B cell (primary cell): ENCODE results near the gene ARHGAP42. TPM values are rescaled to one million over a fixed set of nuclear protein-coding genes. Genes with fewer than 3 reads are reported as not detected.

Source experiments
- ATAC-seq: fragments of 200-7000 bp; cut with Tn5 transposase; one replicate; pipeline ENCODE4 v1.10.0; 2021; ENCODE audit warnings: low read depth, mild to moderate bottlenecking, moderate number of reproducible peaks, moderate library complexity
- CTCF ChIA-PET: fragments of 350-600 bp; sonication (Branson Sonifier 250); formaldehyde crosslinking; loops from one replicate; lab custom pipeline; 2021; ENCODE audit warnings: antibody characterized with exemption, inconsistent platforms; lab: Charles Lee
- POLR2A ChIA-PET: fragments of 350-600 bp; sonication (Branson Sonifier 250); formaldehyde crosslinking; loops from one replicate; lab custom pipeline; 2021; ENCODE audit warnings: antibody characterized with exemption; lab: Charles Lee
- DNase-seq: peaks from one replicate; pipeline ENCODE4 v3.0.0; 2013
- H2AFZ ChIP-seq: 2 replicates; pipeline ENCODE4 v1.6.1; 2012; ENCODE audit warnings: mild to moderate bottlenecking, low read depth, low read length; ENCODE audit not compliant: insufficient read depth, poor library complexity, severe bottlenecking
- H3K27ac ChIP-seq, 2 donors: 1 replicate in 1 of 2; 2 replicates in 1 of 2; pipeline ENCODE4 v1.5.1; 2012 to 2013; ENCODE audit warnings: low read length in 2 of 2, mild to moderate bottlenecking in 2 of 2, moderate library complexity in 1 of 2
- H3K27me3 ChIP-seq, 4 experiments: fragments of 200-600 bp in 1 of 4; sonication (generic) in 1 of 4; replicated peaks in 1 of 4; 1 replicate in 2 of 4; 2 replicates in 2 of 4; pipeline versions ENCODE4 v1.6.1 to v1.7.0; 2013 to 2016; ENCODE audit warnings: low read length in 3 of 4, mild to moderate bottlenecking in 2 of 4, mixed read lengths in 1 of 4, moderate library complexity in 1 of 4; ENCODE audit not compliant: insufficient read depth in 4 of 4, control insufficient read depth in 3 of 4; ENCODE audit errors: control extremely low read depth in 1 of 4
- H3K36me3 ChIP-seq, 2 experiments: replicated peaks in 1 of 2; 1 replicate in 1 of 2; 2 replicates in 1 of 2; pipeline versions ENCODE4 v1.6.1 to v1.7.1; 2013; ENCODE audit warnings: low read length in 1 of 2; ENCODE audit not compliant: insufficient read depth in 2 of 2, control insufficient read depth in 1 of 2; ENCODE audit errors: control extremely low read depth in 1 of 2, extremely low read depth in 1 of 2
- H3K4me1 ChIP-seq, 2 donors: fragments of 200-600 bp in 1 of 2; sonication (generic) in 1 of 2; 1 replicate in 1 of 2; 2 replicates in 1 of 2; pipeline versions ENCODE4 v1.5.1 to v1.6.1; 2013 to 2017; ENCODE audit warnings: low read length in 2 of 2; ENCODE audit not compliant: control insufficient read depth in 2 of 2, insufficient read depth in 2 of 2
- H3K4me2 ChIP-seq: replicated peaks from 2 replicates; pipeline ENCODE3; 2012; ENCODE audit warnings: mild to moderate bottlenecking, low read depth, low read length; ENCODE audit not compliant: poor library complexity, severe bottlenecking
- H3K4me3 ChIP-seq, 5 experiments: fragments of 200-600 bp in 1 of 5; sonication (generic) in 1 of 5; 1 replicate in 3 of 5; 2 replicates in 2 of 5; pipeline versions ENCODE4 v1.5.1 to v1.7.0; 2011 to 2016; ENCODE audit warnings: low read length in 4 of 5, mild to moderate bottlenecking in 4 of 5, low read depth in 2 of 5, control low read depth in 1 of 5, moderate library complexity in 1 of 5; ENCODE audit not compliant: insufficient read depth in 1 of 5; ENCODE audit errors: control extremely low read depth in 1 of 5, extremely low read depth in 1 of 5
- H3K79me2 ChIP-seq: fragments of 200-600 bp; sonication (generic); one replicate; pipeline ENCODE4 v1.6.0; 2016; ENCODE audit warnings: low read length; ENCODE audit not compliant: control insufficient read depth, insufficient read depth
- H3K9ac ChIP-seq: fragments of 200-600 bp; sonication (generic); 2 replicates; pipeline ENCODE4 v1.6.1; 2017; ENCODE audit warnings: mild to moderate bottlenecking, low read length, moderate library complexity
- H3K9me3 ChIP-seq, 3 donors: one replicate each; pipeline versions ENCODE4 v1.6.1 to v1.7.1; 2013; ENCODE audit warnings: low read length in 2 of 3; ENCODE audit not compliant: control insufficient read depth in 2 of 3, insufficient read depth in 1 of 3; ENCODE audit errors: control extremely low read depth in 1 of 3
- H4K20me1 ChIP-seq: 2 replicates; pipeline ENCODE4 v1.6.0; 2012; ENCODE audit warnings: mild to moderate bottlenecking, low read length; ENCODE audit not compliant: insufficient read depth, control insufficient read depth, poor library complexity, severe bottlenecking
- H3K27ac Mint-ChIP-seq: one replicate; pipeline ENCODE4 v1.8.0; 2021; ENCODE audit warnings: mixed read lengths
- H3K27me3 Mint-ChIP-seq: one replicate; pipeline ENCODE4 v1.8.0; 2021; ENCODE audit warnings: mixed read lengths
- H3K4me1 Mint-ChIP-seq: one replicate; pipeline ENCODE4 v1.8.0; 2021; ENCODE audit warnings: mixed read lengths
- H3K4me3 Mint-ChIP-seq: one replicate; pipeline ENCODE4 v1.8.0; 2021; ENCODE audit warnings: mixed read lengths
- H3K9me3 Mint-ChIP-seq: one replicate; pipeline ENCODE4 v1.8.0; 2022; ENCODE audit warnings: mixed read lengths; ENCODE audit not compliant: insufficient read depth
- CTCF ChIP-seq: fragments of 200-600 bp; IDR thresholded peaks from one replicate; pipeline ENCODE4 v1.8.0; 2022; ENCODE audit warnings: antibody characterized with exemption, mild to moderate bottlenecking
- EZH2 ChIP-seq: IDR thresholded peaks from 2 replicates; pipeline ENCODE4 v1.6.1; 2012; ENCODE audit warnings: borderline replicate concordance, low read depth, mild to moderate bottlenecking, moderate library complexity, low read length; ENCODE audit not compliant: insufficient read depth, poor library complexity, severe bottlenecking
- WGBS: methylation state at CpG from one replicate; pipeline ENCODE4 v1.1.5; 2013; ENCODE audit warnings: missing lambda C conversion rate; ENCODE audit not compliant: insufficient coverage; 5-methylcytosine and 5-hydroxymethylcytosine counted together
- intact Hi-C: fragments of 100-400 bp; cut with micrococcal nuclease; formaldehyde crosslinking; loops from one replicate; pipeline ENCODE4 v1.10.0; 2022
- polyA plus RNA-seq: library from polyadenylated mRNA; depleted of rRNA; stranded (reverse); fragments of >200 nt; gene quantifications from 2 replicates; pipeline ENCODE4 v1.2.3, GENCODE V29; 2012
- total RNA-seq, 2 donors: library from RNA; stranded (reverse); fragments of 120-200 nt in 1 of 2; gene quantifications; 1 replicate in 1 of 2; 2 replicates in 1 of 2; pipeline versions ENCODE4 v1.2.3 to v1.2.4, GENCODE V29; 2013 to 2022

The ARHGAP42 gene
- total and polyA plus RNA-seq, 2 donors (not counting 1 experiment from before 2014, with no cell fraction given) = 3.8 to 4.9 TPM

- Mint-ChIP-seq H3K27ac (no peak overlapping the region), H3K4me3 (no peak overlapping the region), H3K9me3 (no peaks in the 10 kb centered on the region), H3K27me3 (no peaks in the 10 kb centered on the region), H3K4me1 (peaks cover 20% of the 10 kb centered on the region)
- Histone ChIP-seq H3K9ac (no peak overlapping the region), H4K20me1 (no peaks in the 10 kb centered on the region), H3K4me1 (peaks cover 13 to 16% of the 10 kb centered on the region in 2 donors), H3K36me3 (no peaks in the 10 kb centered on the region), H3K9me3 (no peaks in the 10 kb centered on the region), H3K27ac (no peak overlapping the region), H3K79me2 (peaks cover 45% of the 10 kb centered on the region), H2AFZ (no peak overlapping the region), H3K4me3 (no peak overlapping the region), H3K4me2 (no peak overlapping the region), H3K27me3 (no peaks in the 10 kb centered on the region)
- 100% methylated on average over 1 of the region's 1 CpG for WGBS
- TF ChIP-seq CTCF (no peak), EZH2 (no peak)
- DNase-seq (no peak), ATAC-seq (no peak)
- CTCF ChIA-PET = no interaction called here
- intact Hi-C loops = no loop called here
- POLR2A ChIA-PET = interaction anchor here (0.6 kb wide), 1 partner anchor 39 kb away, joined by 3 read pairs; no protein-coding TSS in a partner anchor
Measured at GRCh38 chr11:100691896-100692653, 5.0 kb downstream of the ARHGAP42 start.

GRCh38 chr11:100695911-100696310 is 8.8 kb downstream of the ARHGAP42 start:
- Histone ChIP-seq H3K9me3 (no peaks in the 10 kb centered on the region), H3K36me3 (no peaks in the 10 kb centered on the region), H3K4me3 (no peak overlapping the region), H3K9ac (no peak overlapping the region), H3K4me2 (no peak overlapping the region), H3K79me2 (peaks cover 71% of the 10 kb centered on the region), H3K4me1 (no peaks in the 10 kb centered on the region), H4K20me1 (no peaks in the 10 kb centered on the region), H3K27me3 (no peaks in the 10 kb centered on the region), H3K27ac (no peak overlapping the region), H2AFZ (no peak overlapping the region)
- intact Hi-C loops = no loop called here
- Mint-ChIP-seq H3K4me1 (no peaks in the 10 kb centered on the region), H3K4me3 (no peak overlapping the region), H3K27me3 (no peaks in the 10 kb centered on the region), H3K27ac (no peak overlapping the region), H3K9me3 (no peaks in the 10 kb centered on the region)
- ChIA-PET CTCF (interaction anchor here (0.9 to 2.0 kb wide), 2 partner anchors 8 to 22 kb away, joined by 3 to 7 read pairs; no protein-coding TSS in a partner anchor), POLR2A (no interaction called here)
- DNase-seq (no peak), ATAC-seq (no peak)
- TF ChIP-seq CTCF (no peak), EZH2 (no peak)
- no CpG with 5 or more reads among the region's 5 CpGs for WGBS
